GM06990 (cell line): Measurements from ENCODE around the gene OSBP2.

Source experiments
- DNase-seq: peaks from one replicate; pipeline ENCODE4 v3.0.0-alpha.2; 2011; ENCODE audit not compliant: insufficient read length; ENCODE audit errors: extremely low read depth
- H3K27me3 ChIP-seq: replicated peaks from 2 replicates; pipeline ENCODE4 v1.6.0; 2011; ENCODE audit warnings: low read length; ENCODE audit not compliant: control insufficient read depth, insufficient read depth
- H3K36me3 ChIP-seq: 2 replicates; pipeline ENCODE4 v1.5.1; 2011; ENCODE audit warnings: low read length; ENCODE audit not compliant: control insufficient read depth, insufficient read depth
- H3K4me3 ChIP-seq: replicated peaks from 2 replicates; pipeline ENCODE4 v1.5.1; 2011; ENCODE audit warnings: low read depth, mild to moderate bottlenecking, control low read depth, low read length
- TF ChIP-seq, protein P1 (sequence below): IDR thresholded peaks from 2 replicates; pipeline ENCODE4 v1.5.1; 2011; ENCODE audit warnings: low read length, control low read depth, mild to moderate bottlenecking, inconsistent platforms; ENCODE audit not compliant: insufficient read depth, poor library complexity, severe bottlenecking

Gene OSBP2

DNA sequence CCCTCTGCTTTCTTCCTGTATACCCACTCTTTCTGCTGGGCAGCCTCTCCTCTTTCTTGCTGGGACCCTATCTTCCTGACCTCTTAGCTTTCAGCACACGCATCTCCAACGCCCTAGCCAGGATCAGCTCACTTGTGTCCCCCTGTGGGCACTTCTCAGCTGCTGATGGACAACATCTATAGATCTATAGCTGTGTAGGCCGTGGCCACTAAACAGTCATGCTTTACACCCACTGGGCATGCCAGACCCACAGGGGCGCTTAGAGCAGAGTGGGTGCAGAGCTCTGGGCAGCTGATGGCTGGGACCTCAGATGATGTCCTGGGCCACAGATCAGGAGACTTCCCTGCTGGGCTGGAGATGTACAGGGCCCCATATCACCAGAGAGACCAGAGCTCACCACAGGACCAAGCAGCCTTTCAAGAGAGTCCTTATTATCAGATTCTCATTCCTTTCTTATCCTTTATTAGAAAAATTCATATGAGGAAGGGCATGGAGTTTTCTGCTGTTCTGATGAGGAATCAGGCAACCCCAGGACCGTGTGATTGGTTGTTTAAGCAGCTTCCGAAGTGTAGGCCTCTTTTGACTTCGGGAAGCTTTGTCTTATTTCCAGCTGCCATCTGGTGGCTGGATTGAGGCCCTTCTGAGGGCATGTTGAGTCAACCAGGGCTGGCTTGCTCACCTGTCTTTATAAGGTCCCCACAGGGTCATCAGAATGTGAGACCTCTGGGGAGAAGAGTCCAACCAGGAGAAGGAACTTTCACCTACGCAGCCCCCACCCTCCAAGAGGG is 60.5 kb downstream of the OSBP2 start:
- Histone ChIP-seq H3K4me3 (no peak overlapping the region), H3K27me3 (no peaks in the 10 kb centered on the region), H3K36me3 (no peaks in the 10 kb centered on the region)
- DNase-seq, result no peak
- TF ChIP-seq, protein P1, sequence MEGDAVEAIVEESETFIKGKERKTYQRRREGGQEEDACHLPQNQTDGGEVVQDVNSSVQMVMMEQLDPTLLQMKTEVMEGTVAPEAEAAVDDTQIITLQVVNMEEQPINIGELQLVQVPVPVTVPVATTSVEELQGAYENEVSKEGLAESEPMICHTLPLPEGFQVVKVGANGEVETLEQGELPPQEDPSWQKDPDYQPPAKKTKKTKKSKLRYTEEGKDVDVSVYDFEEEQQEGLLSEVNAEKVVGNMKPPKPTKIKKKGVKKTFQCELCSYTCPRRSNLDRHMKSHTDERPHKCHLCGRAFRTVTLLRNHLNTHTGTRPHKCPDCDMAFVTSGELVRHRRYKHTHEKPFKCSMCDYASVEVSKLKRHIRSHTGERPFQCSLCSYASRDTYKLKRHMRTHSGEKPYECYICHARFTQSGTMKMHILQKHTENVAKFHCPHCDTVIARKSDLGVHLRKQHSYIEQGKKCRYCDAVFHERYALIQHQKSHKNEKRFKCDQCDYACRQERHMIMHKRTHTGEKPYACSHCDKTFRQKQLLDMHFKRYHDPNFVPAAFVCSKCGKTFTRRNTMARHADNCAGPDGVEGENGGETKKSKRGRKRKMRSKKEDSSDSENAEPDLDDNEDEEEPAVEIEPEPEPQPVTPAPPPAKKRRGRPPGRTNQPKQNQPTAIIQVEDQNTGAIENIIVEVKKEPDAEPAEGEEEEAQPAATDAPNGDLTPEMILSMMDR, result peak; percentile 74

DNA sequence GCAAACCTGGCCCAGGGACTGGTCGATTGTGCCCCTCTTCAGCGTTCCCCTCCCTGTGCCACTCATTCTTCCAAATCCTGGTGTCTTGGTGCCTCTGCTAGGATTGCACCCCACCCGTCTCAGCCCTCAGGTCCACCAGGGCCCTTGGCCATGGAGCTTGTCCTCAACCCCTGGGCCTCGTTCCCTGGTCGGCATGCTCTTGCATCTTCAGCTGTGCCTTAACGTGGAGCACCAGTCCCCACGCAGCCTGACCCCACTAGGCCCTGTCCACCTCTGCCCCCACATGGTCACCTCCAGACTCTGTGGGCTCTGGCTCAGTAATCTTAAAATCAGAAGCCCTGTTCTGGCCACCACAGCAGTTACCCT is 61.1 kb downstream of the OSBP2 start:
- DNase-seq, result no peak
- Histone ChIP-seq H3K27me3 (no peaks in the 10 kb centered on the region), H3K4me3 (no peak overlapping the region), H3K36me3 (no peaks in the 10 kb centered on the region)
- TF ChIP-seq, protein P1, result no peak

- TF ChIP-seq, protein P1, result peak; percentile 72
- no peaks in the 10 kb centered on the region for H3K36me3 ChIP-seq
- H3K27me3 ChIP-seq, result no peaks in the 10 kb centered on the region
- DNase-seq, result no peak
- no peak overlapping the region for H3K4me3 ChIP-seq
These were observed 69.4 kb downstream of the OSBP2 start for GRCh38 chr22:30763815-30764673.

DNA sequence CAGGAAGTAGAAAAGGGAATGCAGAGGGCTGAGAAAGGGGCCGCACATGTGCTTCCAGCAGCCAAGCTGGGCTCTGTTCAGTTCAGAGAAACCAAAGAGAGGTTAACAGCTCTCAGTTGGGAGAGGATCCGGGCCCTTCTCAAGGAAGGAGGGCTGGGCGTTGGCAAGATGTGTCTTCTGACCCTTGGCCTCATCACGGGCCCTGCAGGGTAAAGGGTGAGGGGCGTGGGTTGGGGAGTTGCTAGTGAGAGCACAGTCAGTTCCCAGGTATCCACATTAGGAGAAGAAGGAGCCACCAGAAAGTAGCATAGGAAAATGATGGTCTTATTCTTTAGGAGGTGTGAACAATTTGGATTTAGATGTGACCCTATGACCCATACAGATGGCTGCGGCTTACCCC is 73.0 kb downstream of the OSBP2 start:
- no peak overlapping the region for H3K4me3 ChIP-seq
- no peaks in the 10 kb centered on the region for H3K27me3 ChIP-seq
- TF ChIP-seq, protein P1, result no peak
- no peaks in the 10 kb centered on the region for H3K36me3 ChIP-seq
- no peak for DNase-seq

- TF ChIP-seq, protein P1, result no peak
- no peak for DNase-seq
- no peak overlapping the region for H3K4me3 ChIP-seq
- no peaks in the 10 kb centered on the region for H3K36me3 ChIP-seq
- no peaks in the 10 kb centered on the region for H3K27me3 ChIP-seq
These were observed 76.0 kb downstream of the OSBP2 start for GRCh38 chr22:30770716-30771115.
